Peyer's patch (tissue), 4 donors: ENCODE measurements around the gene MTERF1.

Experiments used
- CTCF ChIP-seq, 6 experiments: fragments of 450-650 bp in 4 of 6; fragments of 200-600 bp in 2 of 6; sonication (generic) in 1 of 6; IDR thresholded peaks; one replicate each; pipeline ENCODE4 v1.5.1; 2017 to 2019; ENCODE audit warnings: antibody characterized with exemption in 6 of 6, mild to moderate bottlenecking in 3 of 6, moderate library complexity in 1 of 6
- POLR2A ChIP-seq, 2 donors: fragments of 450-650 bp; IDR thresholded peaks; one replicate each; pipeline ENCODE4 v1.5.1; 2017; ENCODE audit warnings: antibody characterized with exemption in 2 of 2, mild to moderate bottlenecking in 2 of 2, moderate library complexity in 2 of 2

DNA sequence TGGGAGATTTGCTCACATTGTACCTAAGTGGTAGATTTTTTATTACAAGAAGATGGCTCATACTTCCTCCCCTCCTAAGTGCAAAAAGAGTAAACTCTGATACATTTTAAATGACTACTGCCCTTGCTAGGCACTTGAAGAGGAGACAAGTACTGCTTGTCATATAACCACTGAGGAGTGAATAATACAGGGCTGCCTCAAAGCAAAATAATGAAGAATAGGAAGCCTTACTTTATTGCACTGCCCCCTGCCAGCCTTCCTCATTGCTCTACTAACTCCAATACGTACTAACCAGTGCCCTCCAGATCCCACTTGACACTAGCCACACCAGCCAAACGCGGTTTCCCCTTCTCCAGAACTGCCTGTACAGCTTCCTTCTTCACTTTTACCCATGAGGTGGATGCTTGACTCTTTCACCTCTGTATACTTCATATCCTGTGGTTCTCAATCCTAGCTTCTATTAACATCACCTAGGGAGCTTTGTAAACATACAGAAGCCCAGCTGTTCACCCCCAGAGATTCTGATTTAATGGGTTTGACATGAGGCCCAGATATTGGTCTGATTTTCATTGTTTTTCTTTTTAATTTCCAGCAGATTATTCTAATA lies 11.7 kb upstream of the MTERF1 start:
- TF ChIP-seq CTCF (IDR thresholded peaks at IDR 0.05): no peak
- no peak for TF ChIP-seq POLR2A (IDR thresholded peaks at IDR 0.05)
